Measurements from ENCODE around the gene NCLN. TPM values are rescaled to one million over a fixed set of nuclear protein-coding genes. Genes with fewer than 3 reads are reported as not detected.

Gene NCLN
- total RNA-seq, 1 donor from 2014 or later: 20.0 TPM

Other genes with a start within 250 kb of the NCLN start
- 5.2 TPM for gene ZNF77, start 241.0 kb upstream of the NCLN start, total RNA-seq
- gene TLE6, start 208.4 kb upstream of the NCLN start, total RNA-seq: 0.82 TPM
- gene TLE2, start 156.7 kb upstream of the NCLN start, total RNA-seq: 52.7 TPM
- gene TLE5, start 123.4 kb upstream of the NCLN start, total RNA-seq: 169 TPM
- 52.1 TPM for gene GNA11, start 91.6 kb upstream of the NCLN start, total RNA-seq
- 6.1 TPM for gene GNA15, start 49.9 kb upstream of the NCLN start, total RNA-seq
- 1.0 TPM for gene S1PR4, start 7.2 kb upstream of the NCLN start, total RNA-seq
- gene CELF5, start 38.7 kb downstream of the NCLN start, total RNA-seq: 0.10 TPM
- gene NFIC, start 180.7 kb downstream of the NCLN start, total RNA-seq: 70.0 TPM

Data from tongue (tissue), 1 donor.